GM19395 (cell line): ENCODE data around the gene MPL.

Experiments used
- ATAC-seq: cut with Tn5 transposase; IDR thresholded peaks from one replicate; pipeline ENCODE4 v1.9.1; 2021; ENCODE audit warnings: mild to moderate bottlenecking, moderate library complexity; ENCODE audit not compliant: unreplicated experiment

The MPL gene

DNA sequence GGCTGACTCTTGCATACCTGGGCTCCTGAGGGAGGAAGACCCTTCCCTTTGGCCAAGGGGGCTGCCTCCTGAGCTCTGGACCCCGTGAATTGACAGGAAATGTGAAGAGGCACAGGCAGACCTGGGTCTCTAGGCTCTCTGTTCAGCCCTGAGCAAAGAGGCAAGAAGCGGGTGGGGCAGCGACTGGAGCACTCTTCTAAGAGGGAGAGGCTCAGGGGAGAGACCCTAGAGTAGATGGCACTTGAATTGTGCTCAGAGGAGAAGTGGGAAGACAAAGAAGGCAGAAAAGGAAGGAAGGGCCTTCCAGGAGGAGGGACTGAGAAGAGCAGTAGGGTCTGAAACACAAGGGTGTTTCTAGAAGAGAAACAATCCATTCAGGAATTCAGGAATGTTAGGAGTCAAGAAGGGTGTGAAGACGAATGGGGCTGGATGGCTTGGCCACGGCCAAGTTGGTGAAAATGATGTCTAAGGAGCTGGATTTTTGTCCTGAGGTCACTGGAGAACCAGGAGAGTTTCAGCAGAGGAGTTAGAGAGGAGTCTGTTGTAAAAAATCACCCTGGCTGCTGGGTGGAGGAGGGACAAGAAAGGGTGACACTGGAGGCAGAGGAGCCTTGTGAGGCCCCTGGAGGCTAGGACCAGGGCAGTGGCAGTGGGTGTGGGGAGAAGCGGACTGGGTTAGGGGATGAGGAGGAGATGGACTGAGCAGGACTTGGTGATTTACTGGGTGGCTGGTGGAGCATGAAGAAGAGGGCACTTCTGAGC is 31.5 kb upstream of the MPL start:
- ATAC-seq: no peak

DNA sequence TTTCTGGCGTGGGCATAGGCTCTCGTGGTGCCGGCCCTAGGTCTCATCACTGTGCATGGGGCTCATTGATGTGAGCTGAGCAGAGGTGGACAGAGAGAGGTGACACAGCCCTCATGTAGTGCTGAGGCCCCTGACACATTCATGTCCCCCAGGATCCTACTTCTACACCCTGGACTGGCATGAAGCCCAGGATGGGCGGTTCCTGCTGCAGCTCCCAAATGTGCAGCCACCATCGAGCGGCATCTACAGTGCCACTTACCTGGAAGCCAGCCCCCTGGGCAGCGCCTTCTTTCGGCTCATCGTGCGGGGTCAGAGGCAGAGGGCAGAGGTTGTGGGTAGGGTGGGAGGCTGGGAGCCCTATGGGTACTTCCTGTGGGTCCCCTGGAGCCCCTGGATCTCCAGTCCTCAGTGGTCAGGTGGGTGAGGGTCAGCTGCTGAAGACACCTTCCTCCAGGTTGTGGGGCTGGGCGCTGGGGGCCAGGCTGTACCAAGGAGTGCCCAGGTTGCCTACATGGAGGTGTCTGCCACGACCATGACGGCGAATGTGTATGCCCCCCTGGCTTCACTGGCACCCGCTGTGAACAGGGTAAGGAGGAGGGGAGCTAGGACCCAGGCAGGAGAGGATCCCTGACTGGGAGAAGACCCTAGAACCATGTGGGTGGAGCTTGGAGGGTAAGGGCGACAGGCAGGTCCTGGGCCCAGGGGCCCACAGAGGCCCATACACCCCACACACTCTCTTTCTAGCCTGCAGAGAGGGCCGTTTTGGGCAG is 30.7 kb upstream of the MPL start:
- no peak for ATAC-seq

DNA sequence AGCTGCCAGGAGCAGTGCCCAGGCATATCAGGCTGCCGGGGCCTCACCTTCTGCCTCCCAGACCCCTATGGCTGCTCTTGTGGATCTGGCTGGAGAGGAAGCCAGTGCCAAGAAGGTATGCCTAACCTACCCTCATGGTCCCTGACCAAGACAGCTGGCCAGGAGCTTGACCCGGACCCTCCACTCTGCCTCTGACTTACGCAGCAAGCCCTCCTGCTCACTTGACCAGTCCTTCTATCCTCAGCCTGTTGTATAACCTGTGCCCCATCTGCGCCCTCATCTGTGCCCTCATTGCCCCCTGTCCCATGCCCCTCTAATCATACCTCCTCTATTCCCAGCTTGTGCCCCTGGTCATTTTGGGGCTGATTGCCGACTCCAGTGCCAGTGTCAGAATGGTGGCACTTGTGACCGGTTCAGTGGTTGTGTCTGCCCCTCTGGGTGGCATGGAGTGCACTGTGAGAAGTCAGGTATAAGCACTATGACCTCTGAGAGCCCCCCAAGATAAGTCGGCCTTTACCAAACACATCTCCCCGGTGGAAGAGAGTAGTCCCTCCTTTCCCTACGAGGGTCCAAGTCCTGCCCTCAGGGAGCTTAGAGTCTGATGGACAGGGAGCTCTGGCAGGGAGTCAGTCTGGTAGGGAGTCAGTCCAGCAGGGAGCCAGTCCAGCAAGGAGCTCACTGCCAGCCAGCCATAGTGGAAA is 30.0 kb upstream of the MPL start:
- ATAC-seq: no peak

DNA sequence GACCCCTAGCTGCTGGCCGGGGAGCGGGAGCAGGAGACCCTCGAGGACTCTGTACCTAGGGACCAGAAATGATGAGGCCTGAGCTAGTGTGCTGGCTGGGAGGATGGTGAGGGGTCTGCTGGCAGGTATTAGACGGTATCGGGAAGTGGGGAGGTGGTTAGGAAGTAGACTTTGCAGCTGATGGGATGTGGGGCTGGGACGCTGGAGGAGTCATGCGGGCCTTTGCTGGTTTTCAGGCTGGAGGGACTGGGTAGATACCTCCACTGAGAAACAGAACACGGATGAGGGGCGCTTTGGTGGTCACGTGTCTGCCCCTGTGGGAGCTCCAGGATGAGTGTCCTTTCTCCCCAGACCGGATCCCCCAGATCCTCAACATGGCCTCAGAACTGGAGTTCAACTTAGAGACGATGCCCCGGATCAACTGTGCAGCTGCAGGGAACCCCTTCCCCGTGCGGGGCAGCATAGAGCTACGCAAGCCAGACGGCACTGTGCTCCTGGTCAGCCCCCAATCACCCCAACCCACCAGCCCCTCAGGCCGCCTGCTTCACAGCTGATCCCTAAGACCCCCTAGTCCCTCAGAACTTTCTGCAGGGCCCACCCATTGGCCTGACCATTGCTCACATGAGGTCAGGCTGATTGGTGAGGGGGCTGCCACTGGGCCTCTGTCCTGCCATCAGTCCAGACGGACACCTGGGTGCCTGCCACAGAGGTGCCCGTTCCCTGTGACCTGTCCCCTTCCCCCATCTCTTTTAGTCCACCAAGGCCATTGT is 28.8 kb upstream of the MPL start:
- no peak for ATAC-seq

DNA sequence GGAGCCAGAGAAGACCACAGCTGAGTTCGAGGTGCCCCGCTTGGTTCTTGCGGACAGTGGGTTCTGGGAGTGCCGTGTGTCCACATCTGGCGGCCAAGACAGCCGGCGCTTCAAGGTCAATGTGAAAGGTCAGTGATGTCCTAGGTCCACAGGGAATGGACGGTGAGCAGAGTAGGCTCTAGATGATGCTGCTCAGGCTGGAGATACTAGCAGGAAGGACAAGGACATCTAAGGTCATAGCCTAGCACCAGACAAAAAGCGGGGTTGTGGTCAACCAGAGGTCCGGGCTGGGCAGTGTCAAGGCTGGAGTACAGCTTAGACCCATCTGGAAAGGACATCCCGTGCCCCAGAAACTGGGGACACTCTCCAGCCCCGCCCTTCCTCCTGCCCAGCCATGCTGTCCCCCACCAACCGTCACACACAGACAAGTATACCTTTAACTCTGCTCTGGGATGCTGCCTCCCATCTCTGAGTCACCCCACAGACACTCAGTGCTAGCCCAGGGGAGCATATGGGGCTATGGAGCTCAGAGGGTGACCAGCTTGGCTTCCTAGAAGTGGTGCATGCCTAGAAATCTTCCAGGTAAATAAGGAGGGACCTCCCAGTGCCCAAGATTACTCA is 28.1 kb upstream of the MPL start:
- ATAC-seq: no peak

DNA sequence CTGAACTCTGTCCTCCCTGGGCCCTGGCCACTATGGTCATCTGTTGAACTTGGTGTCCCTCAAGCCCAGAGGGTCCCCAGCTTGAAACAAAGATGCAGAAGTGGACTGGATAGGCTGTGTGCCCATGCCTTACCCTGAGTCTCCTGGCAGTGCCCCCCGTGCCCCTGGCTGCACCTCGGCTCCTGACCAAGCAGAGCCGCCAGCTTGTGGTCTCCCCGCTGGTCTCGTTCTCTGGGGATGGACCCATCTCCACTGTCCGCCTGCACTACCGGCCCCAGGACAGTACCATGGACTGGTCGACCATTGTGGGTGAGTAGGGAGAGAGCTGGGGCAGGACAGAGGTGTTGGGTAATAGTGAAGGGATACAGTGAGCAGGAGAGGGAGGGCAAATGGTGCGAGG is 26.1 kb upstream of the MPL start:
- ATAC-seq: no peak

DNA sequence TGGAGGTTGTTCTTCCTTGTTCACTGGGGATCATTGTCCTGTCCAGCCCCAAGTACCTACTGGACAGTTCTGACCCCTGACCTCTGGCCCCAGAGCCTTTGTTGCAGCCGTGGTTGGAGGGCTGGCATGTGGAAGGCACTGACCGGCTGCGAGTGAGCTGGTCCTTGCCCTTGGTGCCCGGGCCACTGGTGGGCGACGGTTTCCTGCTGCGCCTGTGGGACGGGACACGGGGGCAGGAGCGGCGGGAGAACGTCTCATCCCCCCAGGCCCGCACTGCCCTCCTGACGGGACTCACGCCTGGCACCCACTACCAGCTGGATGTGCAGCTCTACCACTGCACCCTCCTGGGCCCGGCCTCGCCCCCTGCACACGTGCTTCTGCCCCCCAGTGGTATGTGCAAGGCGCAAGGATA is 25.4 kb upstream of the MPL start:
- no peak for ATAC-seq

DNA sequence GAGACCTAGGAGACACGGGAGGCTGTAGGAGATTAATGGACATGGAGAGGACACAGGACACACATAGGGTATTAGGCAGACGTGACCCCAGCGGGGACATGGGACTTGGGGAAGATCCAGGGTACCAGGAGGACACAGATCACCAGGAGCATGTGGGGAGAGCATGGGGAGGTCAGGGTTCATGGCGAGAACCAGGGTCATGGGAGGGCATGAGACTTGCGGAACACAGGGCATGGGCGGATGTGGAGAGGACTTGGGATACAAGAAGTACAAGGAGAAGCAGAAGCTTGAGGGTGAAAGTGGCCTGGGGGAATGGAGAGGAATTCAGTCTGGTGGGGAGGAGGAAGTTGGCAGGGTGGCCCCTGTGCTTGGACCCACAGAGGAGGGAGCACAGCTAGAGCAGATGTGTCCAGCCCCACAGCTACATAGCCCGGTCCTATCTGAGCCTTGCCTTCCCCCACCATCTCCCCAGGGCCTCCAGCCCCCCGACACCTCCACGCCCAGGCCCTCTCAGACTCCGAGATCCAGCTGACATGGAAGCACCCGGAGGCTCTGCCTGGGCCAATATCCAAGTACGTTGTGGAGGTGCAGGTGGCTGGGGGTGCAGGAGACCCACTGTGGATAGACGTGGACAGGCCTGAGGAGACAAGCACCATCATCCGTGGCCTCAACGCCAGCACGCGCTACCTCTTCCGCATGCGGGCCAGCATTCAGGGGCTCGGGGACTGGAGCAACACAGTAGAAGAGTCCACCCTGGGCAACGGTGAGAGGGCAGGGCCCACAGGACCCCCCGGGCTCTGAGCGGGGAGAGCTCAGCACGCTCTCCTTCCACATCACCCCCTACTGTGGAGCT is 24.7 kb upstream of the MPL start:
- no peak for ATAC-seq

DNA sequence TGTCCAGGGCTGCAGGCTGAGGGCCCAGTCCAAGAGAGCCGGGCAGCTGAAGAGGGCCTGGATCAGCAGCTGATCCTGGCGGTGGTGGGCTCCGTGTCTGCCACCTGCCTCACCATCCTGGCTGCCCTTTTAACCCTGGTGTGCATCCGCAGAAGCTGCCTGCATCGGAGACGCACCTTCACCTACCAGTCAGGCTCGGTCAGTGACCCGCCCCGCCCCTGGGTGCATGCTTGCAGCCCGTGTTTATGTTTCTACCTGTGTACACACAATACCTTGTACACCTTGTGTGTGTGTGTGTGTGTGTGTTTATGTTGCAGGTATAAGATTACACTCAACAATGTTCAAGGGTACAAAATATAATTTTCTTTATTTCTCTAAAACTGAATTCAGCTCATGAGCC is 23.8 kb upstream of the MPL start:
- ATAC-seq: no peak

DNA sequence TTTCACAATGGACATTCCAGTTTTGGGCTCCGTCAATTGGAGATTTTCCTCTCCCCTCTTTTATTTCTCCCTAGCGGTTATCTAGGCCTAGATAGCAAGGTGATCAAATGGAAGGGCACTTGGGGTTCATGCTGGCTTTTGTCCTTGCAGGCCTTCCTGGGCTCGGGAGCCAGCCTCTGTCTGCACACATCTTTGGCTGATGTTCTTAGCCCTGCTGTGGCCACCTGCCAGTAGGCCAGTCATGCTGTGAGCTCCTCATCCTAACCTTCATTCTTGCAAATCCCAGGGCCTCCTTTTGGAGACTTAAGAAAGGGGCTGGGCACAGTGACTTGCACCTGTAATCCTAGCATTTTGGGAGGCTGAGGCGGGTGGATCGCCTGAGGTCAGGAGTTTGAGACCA is 23.4 kb upstream of the MPL start:
- ATAC-seq: no peak

DNA sequence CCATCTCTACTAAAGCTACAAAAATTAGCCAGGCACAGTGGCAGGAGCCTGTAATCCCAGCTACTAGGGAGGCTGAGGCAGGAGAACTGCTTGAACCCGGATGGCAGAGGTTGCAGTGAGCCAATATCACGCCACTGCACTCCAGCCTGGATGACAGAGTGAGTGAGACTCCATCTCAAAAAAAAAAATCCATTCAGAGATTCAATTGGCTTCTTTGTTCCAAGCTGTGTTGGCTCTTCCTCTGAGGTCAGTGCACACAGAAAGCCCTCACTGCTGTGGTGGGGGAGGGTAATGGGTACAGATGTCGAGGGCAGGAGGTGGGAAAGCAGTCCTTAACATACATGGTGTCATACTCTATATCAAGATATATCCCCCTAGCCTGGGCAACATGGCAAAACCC is 22.1 kb upstream of the MPL start:
- ATAC-seq: no peak

DNA sequence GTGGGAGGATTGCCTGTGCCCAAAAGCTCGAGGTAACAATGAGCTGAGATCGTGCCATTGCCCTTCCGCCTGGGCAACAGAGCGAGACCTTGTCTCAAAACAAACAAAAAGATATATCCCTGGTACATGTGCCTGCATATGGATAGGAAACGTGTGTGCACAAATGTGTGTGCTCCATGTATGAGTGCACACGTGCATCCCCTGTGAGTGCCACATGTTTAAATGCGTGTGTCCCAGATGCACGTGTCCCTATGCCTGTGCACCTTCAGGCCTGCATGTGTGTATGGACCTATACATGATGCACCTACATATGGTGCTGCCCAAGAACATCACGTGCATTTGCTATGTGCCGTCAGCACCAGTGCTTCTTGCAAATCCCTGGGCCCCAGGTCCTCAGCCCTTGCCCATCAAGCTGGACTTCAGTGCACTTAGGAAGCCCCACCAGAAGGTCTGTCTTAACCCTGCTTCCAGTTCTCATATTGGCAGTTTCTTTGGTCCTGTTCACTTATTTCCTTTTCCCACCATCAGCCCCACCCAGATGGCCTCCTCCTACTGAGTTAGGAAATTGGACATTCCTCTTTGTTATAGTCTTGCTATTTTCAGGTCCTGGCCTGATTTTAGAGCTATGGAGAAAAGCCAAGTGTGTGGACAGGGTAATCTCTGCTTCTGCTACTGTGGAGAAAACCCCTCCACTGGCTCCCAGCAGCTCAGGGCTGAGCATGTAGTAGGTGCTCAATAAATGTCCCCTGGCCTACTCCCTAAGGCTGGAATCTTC is 21.5 kb upstream of the MPL start:
- ATAC-seq: no peak

DNA sequence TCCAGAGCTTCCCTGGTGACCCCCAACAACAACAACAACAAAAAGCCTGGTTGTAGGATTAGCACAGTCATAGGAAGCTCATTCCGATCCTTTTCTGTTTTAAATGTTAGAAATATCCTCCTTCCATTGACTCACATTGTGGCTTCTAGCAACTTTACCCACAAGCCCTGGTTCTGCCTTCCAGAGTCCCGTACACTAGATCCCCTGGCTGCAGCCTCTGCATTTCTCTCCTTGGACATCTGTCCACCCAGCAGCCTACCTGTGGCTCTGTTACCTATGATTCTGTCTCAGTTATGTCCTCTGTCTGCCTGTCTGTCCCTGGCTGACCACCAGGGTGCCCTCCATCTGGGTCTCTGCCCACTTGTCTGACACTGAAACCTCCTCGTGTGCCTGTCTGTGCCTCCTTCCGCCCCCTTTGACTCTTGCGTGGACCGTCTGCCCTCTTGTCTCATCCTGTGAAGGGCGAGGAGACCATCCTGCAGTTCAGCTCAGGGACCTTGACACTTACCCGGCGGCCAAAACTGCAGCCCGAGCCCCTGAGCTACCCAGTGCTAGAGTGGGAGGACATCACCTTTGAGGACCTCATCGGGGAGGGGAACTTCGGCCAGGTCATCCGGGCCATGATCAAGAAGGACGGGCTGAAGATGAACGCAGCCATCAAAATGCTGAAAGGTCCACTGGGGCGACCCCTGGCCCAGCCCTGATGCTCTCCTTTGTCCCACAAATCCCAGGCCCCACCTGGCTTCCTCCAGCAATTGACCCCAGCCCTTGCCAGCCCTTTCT is 20.7 kb upstream of the MPL start:
- no peak for ATAC-seq

DNA sequence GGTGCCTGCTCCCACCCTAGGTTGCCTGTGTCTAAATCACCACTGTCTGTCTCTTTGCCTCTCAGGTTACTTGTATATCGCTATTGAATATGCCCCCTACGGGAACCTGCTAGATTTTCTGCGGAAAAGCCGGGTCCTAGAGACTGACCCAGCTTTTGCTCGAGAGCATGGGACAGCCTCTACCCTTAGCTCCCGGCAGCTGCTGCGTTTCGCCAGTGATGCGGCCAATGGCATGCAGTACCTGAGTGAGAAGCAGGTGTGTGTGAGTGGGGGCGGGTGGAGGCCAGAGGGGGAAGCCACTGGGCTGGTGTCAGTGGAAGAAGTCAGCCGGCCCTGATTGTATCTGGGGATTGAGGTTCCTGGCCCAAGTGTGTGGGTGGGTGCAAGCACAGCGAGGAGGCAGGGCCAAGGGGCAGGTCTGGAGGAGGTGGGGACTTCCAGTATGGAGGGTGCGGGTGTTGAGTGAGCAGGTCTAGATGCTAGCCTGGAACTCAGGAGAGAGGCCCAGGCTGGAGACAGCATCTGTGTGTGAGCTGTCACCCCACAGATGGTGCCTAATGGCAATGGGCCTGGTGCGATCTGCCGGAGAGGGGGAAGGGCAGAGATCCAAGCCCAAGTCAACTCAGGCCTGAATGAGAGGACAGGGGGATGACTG is 19.7 kb upstream of the MPL start:
- no peak for ATAC-seq

DNA sequence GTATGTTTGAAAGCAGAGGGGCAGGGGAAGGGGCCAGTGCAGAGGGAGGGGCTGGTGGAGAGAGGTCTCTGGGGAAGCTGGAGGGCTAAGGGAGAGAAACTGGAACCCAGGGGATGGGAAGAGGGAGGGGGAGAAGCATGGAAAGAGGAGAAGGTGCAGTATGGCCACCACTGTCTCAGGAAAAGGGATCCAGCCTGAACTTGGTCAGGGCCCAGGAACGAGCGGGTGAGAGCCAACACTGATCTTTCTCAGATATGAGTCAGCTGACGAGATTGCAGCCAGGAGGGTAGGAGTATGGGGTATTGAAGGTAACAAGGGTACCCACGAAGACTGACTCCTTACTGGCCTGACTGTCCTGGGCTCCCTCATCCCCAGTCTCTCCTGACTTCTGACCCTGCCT is 18.8 kb upstream of the MPL start:
- ATAC-seq: no peak

DNA sequence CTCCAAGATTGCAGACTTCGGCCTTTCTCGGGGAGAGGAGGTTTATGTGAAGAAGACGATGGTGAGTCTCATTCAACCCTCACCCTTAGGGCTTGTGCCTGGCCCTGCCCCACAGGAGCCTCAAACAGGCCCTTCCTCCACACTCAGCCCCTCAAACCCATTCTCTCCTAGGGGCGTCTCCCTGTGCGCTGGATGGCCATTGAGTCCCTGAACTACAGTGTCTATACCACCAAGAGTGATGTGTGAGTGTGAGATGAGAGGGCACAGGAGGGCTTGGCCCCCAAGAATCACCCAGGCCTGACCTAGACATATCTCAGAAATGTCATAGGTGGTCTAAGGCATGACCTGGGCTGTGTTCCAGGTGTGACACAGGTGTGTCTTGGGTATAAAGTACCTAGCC is 18.3 kb upstream of the MPL start:
- no peak for ATAC-seq

DNA sequence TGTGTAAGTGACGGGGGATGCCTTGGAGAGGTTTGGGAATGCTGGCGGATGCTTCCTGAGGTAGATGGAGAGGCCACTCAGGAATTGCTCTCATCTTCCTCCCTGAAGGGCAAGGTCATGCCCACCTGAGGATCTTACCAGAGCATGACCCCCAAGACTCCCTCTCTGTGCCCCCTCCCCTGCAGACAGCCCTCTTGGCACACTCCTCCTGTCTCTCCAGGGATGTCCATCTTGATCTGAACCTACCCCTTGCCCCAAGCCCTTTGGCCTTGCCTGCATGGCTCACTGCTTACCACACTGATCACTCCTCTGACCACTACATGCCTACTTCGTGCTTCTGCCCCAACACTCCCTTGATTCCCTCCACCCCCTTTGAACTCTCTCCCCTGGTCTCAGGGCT is 17.9 kb upstream of the MPL start:
- ATAC-seq: no peak
